Body of pancreas (tissue), 4 donors: ENCODE results near the gene ANTKMT. TPM values are rescaled to one million over a fixed set of nuclear protein-coding genes. Genes with fewer than 3 reads are reported as not detected.

ENCODE experiments used
- ATAC-seq: fragments of 150-250 bp; one replicate; pipeline ENCODE4 v1.9.1; 2016
- DNase-seq, 4 donors: peaks; one replicate each; pipeline ENCODE4 v3.0.0-alpha.2; 2019
- H3K27ac ChIP-seq, 4 donors: fragments of 200-600 bp; sonication (generic); 1 replicate in 3 of 4; 2 replicates in 1 of 4; pipeline versions ENCODE4 v1.5.1 to v1.6.1; 2016 to 2019; ENCODE audit warnings: mild to moderate bottlenecking in 1 of 4, mixed read lengths in 1 of 4, moderate library complexity in 1 of 4
- H3K27me3 ChIP-seq, 2 donors: fragments of 200-600 bp; sonication (generic); one replicate each; pipeline ENCODE4 v1.6.0; 2016; ENCODE audit warnings: mild to moderate bottlenecking in 1 of 2
- H3K36me3 ChIP-seq, 2 donors: fragments of 200-600 bp; sonication (generic); replicated peaks in 1 of 2; 2 replicates each; pipeline ENCODE4 v1.5.1; 2016; ENCODE audit warnings: low read depth in 2 of 2; ENCODE audit not compliant: insufficient read depth in 1 of 2
- H3K4me1 ChIP-seq: fragments of 200-600 bp; sonication (generic); one replicate; pipeline ENCODE4 v1.6.0; 2016
- H3K4me3 ChIP-seq, 2 donors: fragments of 200-600 bp; sonication (generic); 1 replicate in 1 of 2; 2 replicates in 1 of 2; pipeline ENCODE4 v1.5.1; 2016 to 2019
- H3K9me3 ChIP-seq, 3 donors: fragments of 200-600 bp; sonication (generic); 1 replicate in 2 of 3; 2 replicates in 1 of 3; pipeline ENCODE4 v1.5.1; 2016
- POLR2A ChIP-seq, 3 donors: fragments of 450-650 bp; IDR thresholded peaks; one replicate each; pipeline ENCODE4 v1.6.1; 2016; ENCODE audit warnings: antibody characterized with exemption in 3 of 3, mild to moderate bottlenecking in 2 of 3
- WGBS, 2 donors: methylation state at CpG; one replicate each; pipeline ENCODE4 v1.1.5; 2017; 5-methylcytosine and 5-hydroxymethylcytosine counted together
- intact Hi-C: fragments of 100-400 bp; cut with DNase I; formaldehyde crosslinking; loops from one replicate; pipeline ENCODE4 v1.15.1; 2023
- total RNA-seq, 2 donors: library from RNA; depleted of rRNA; stranded (reverse); fragments of >200 nt; gene quantifications; one replicate each; pipeline ENCODE4 v1.1.0, GENCODE V29; 2016
- TF ChIP-seq, protein P1 (sequence below), 7 experiments: fragments of 450-650 bp in 4 of 7; fragments of 200-600 bp in 3 of 7; sonication (generic) in 3 of 7; IDR thresholded peaks; one replicate each; pipeline ENCODE4 v1.5.1; 2016 to 2019; ENCODE audit warnings: antibody characterized with exemption in 7 of 7

Gene ANTKMT
- total RNA-seq, 2 donors from 2014 or later = 71.6 to 189 TPM

DNA sequence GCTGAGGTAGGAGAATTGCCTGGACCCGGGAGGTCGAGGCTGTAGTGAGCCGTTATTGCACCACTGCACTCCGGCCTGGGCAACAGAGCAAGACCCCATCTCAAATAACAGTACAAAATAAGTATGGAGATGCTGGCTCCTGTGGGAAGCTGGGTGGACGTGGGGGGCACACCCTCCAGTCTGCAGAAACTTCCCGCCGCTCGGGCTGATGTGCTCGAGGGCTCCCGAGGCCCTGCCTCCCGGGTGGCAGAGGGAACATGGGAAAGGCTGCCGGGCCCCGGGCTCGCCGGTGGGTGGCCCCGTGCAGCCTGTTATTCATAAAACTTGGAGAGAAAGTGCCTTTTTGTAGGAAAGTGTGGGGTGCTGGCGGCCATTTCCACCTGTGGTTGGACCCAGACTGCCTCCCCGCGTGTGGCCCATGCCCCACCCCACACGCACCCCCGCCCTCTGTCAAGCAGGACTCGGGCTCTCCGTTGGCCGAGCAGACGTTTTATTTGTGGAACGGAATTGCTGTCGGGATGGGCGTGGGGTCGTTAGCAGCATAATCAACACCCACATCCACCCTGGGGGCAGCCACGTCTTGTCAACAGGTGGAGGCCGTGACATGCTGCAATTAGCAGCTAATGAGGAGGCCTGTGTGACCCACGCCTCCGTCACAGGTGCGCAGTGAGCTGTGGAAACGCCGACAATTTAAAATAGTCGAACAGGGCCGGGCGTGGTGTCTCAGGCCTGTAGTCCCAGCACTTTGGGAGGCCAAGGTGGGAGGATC, 27.2 kb downstream of the ANTKMT start:
- TF ChIP-seq, protein P1, sequence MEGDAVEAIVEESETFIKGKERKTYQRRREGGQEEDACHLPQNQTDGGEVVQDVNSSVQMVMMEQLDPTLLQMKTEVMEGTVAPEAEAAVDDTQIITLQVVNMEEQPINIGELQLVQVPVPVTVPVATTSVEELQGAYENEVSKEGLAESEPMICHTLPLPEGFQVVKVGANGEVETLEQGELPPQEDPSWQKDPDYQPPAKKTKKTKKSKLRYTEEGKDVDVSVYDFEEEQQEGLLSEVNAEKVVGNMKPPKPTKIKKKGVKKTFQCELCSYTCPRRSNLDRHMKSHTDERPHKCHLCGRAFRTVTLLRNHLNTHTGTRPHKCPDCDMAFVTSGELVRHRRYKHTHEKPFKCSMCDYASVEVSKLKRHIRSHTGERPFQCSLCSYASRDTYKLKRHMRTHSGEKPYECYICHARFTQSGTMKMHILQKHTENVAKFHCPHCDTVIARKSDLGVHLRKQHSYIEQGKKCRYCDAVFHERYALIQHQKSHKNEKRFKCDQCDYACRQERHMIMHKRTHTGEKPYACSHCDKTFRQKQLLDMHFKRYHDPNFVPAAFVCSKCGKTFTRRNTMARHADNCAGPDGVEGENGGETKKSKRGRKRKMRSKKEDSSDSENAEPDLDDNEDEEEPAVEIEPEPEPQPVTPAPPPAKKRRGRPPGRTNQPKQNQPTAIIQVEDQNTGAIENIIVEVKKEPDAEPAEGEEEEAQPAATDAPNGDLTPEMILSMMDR (IDR thresholded peaks at IDR 0.05) = no peak
- TF ChIP-seq POLR2A (IDR thresholded peaks at IDR 0.05) = no peak
- ATAC-seq (no peak), DNase-seq (no peak)
- no peaks in the 10 kb centered on the region for H3K36me3 ChIP-seq
- no peak overlapping the region for H3K27ac ChIP-seq
- no peaks in the 10 kb centered on the region for H3K9me3 ChIP-seq
- no peak overlapping the region for H3K4me3 ChIP-seq
- H3K27me3 ChIP-seq = no peaks in the 10 kb centered on the region
- 56 to 72% methylated on average over 10 to 39 of the region's 39 CpGs for WGBS, 2 donors
- intact Hi-C loops = no loop called here
- H3K4me1 ChIP-seq = peaks cover 6% of the 10 kb centered on the region

DNA sequence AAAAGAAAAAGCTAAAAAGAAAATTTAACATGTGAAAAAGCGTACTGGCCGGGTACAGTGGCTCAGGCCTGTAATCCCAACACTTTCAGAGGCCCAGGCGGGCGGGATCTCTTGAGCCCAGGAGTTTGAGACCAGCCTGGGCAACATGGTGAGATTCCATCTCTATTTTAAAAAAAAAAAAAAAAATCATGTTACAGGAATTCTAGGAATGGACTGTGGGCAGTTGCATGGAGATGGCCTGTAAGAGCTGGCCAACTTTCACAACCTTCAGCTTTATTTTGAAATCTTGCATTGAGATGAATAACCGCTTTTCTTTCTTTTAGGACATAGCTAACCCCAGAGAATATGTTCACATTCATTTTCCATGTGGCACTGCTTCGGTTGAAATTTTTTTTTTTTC, 28.1 kb downstream of the ANTKMT start:
- DNase-seq = no peak
- intact Hi-C loops = no loop called here

DNA sequence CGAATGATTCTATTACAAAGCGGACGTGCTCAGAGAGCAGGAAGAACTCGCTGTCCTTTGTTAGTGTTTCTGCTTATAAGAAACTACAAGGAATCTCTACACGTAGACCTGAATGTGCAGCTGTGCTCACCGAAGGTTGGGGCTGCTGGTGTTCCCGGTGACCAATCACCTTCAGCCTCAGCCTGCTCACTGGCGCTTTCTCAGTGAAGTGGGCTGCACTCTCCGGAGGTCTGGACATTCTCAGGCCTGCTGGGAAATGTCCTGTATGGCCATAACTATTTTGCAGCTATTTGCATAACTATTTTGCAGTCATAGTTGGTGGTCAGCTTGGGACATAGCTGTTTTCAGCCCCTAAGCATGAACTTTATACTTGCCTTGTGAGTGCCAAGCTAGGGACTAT, 29.5 kb downstream of the ANTKMT start:
- intact Hi-C loops = no loop called here
- Histone ChIP-seq H3K9me3 (no peaks in the 10 kb centered on the region), H3K4me1 (peaks cover 6% of the 10 kb centered on the region), H3K36me3 (no peaks in the 10 kb centered on the region), H3K27me3 (no peaks in the 10 kb centered on the region), H3K4me3 (no peak overlapping the region), H3K27ac (no peak overlapping the region)
- no peak for TF ChIP-seq POLR2A (IDR thresholded peaks at IDR 0.05)
- TF ChIP-seq, protein P1 (IDR thresholded peaks at IDR 0.05) = no peak
- DNase-seq (no peak), ATAC-seq (no peak)
- WGBS, 2 donors = 47 to 58% methylated on average over 8 to 9 of the region's 9 CpGs

More for the DNA sequence above, 28.1 kb downstream of the ANTKMT start:
- Histone ChIP-seq H3K27ac (no peak overlapping the region), H3K9me3 (no peaks in the 10 kb centered on the region), H3K27me3 (no peaks in the 10 kb centered on the region), H3K4me3 (no peak overlapping the region), H3K4me1 (peaks cover 6% of the 10 kb centered on the region), H3K36me3 (no peaks in the 10 kb centered on the region)
- ATAC-seq = no peak
- 68 to 73% methylated on average over 6 of the region's 6 CpGs for whole genome bisulfite sequencing, 2 donors
- TF ChIP-seq, protein P1 (IDR thresholded peaks at IDR 0.05) = no peak

DNA sequence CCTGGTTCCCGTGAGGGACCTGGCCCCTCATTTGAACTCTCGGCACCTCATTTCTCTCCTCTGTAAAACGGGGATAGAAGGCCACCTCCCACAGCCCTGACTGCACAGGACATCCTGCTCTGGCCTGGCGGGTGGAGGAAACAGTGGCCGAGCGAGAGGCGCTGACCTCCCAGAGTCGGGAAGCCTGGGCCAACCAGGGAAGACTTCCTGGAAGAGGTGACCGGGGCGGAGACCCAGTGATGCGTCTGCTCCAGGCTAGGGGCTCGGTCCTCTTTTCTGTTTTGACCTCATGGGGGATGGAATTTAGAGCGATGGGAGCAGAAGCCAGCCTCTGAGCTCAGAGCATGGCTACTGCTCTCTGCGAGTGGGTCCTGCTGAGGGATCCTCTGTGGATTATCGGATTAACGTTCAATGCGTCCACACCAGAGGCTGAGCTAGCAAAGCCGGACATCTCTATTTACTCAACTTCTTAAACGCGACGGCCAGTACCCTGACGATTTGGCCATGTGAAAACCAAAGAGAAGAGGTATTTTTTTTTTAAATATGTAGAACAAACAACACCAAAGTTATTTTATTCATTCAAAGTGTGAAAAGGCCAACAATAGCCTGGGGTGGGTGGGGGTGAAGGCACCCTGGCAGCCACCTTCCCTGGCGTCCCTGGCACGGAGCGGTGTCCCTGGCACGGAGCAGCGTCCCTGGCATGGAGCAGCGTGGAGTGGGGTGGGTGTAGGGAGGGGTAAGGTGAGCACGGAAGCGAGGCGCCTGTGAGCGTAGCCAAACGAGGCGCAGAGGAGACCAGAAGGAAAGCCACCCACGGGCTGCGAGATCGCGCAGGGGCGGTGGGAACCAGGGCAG, 30.4 kb downstream of the ANTKMT start:
- WGBS, 2 donors = 25 to 31% methylated on average over 28 to 38 of the region's 39 CpGs
- no peaks in the 10 kb centered on the region for H3K9me3 ChIP-seq
- DNase-seq (peak in 2 of 4 donors; percentile 28 to 47), ATAC-seq (peak; percentile 52)
- no peaks in the 10 kb centered on the region for H3K36me3 ChIP-seq
- peaks cover 6% of the 10 kb centered on the region for H3K4me1 ChIP-seq
- no peak overlapping the region for H3K4me3 ChIP-seq
- TF ChIP-seq POLR2A (IDR thresholded peaks at IDR 0.05) = no peak
- TF ChIP-seq, protein P1 (IDR thresholded peaks at IDR 0.05) = no peak
- no peaks in the 10 kb centered on the region for H3K27me3 ChIP-seq
- intact Hi-C loops = no loop called here
- no peak overlapping the region for H3K27ac ChIP-seq
